B cell (primary cell): ENCODE data around the gene ADGRE2. TPM values are rescaled to one million over a fixed set of nuclear protein-coding genes. Genes with fewer than 3 reads are reported as not detected.

Source experiments
- ATAC-seq: fragments of 200-7000 bp; cut with Tn5 transposase; one replicate; pipeline ENCODE4 v1.10.0; 2021; ENCODE audit warnings: low read depth, mild to moderate bottlenecking, moderate number of reproducible peaks, moderate library complexity
- CTCF ChIA-PET: fragments of 350-600 bp; sonication (Branson Sonifier 250); formaldehyde crosslinking; loops from one replicate; lab custom pipeline; 2021; ENCODE audit warnings: antibody characterized with exemption, inconsistent platforms; lab: Charles Lee
- POLR2A ChIA-PET: fragments of 350-600 bp; sonication (Branson Sonifier 250); formaldehyde crosslinking; loops from one replicate; lab custom pipeline; 2021; ENCODE audit warnings: antibody characterized with exemption; lab: Charles Lee
- DNase-seq: peaks from one replicate; pipeline ENCODE4 v3.0.0; 2013
- H2AFZ ChIP-seq: 2 replicates; pipeline ENCODE4 v1.6.1; 2012; ENCODE audit warnings: mild to moderate bottlenecking, low read depth, low read length; ENCODE audit not compliant: insufficient read depth, poor library complexity, severe bottlenecking
- H3K27ac ChIP-seq, 2 donors: 1 replicate in 1 of 2; 2 replicates in 1 of 2; pipeline ENCODE4 v1.5.1; 2012 to 2013; ENCODE audit warnings: low read length in 2 of 2, mild to moderate bottlenecking in 2 of 2, moderate library complexity in 1 of 2
- H3K27me3 ChIP-seq, 4 experiments: fragments of 200-600 bp in 1 of 4; sonication (generic) in 1 of 4; replicated peaks in 1 of 4; 1 replicate in 2 of 4; 2 replicates in 2 of 4; pipeline versions ENCODE4 v1.6.1 to v1.7.0; 2013 to 2016; ENCODE audit warnings: low read length in 3 of 4, mild to moderate bottlenecking in 2 of 4, mixed read lengths in 1 of 4, moderate library complexity in 1 of 4; ENCODE audit not compliant: insufficient read depth in 4 of 4, control insufficient read depth in 3 of 4; ENCODE audit errors: control extremely low read depth in 1 of 4
- H3K36me3 ChIP-seq, 2 experiments: replicated peaks in 1 of 2; 1 replicate in 1 of 2; 2 replicates in 1 of 2; pipeline versions ENCODE4 v1.6.1 to v1.7.1; 2013; ENCODE audit warnings: low read length in 1 of 2; ENCODE audit not compliant: insufficient read depth in 2 of 2, control insufficient read depth in 1 of 2; ENCODE audit errors: control extremely low read depth in 1 of 2, extremely low read depth in 1 of 2
- H3K4me1 ChIP-seq, 2 donors: fragments of 200-600 bp in 1 of 2; sonication (generic) in 1 of 2; 1 replicate in 1 of 2; 2 replicates in 1 of 2; pipeline versions ENCODE4 v1.5.1 to v1.6.1; 2013 to 2017; ENCODE audit warnings: low read length in 2 of 2; ENCODE audit not compliant: control insufficient read depth in 2 of 2, insufficient read depth in 2 of 2
- H3K4me2 ChIP-seq: replicated peaks from 2 replicates; pipeline ENCODE3; 2012; ENCODE audit warnings: mild to moderate bottlenecking, low read depth, low read length; ENCODE audit not compliant: poor library complexity, severe bottlenecking
- H3K4me3 ChIP-seq, 5 experiments: fragments of 200-600 bp in 1 of 5; sonication (generic) in 1 of 5; 1 replicate in 3 of 5; 2 replicates in 2 of 5; pipeline versions ENCODE4 v1.5.1 to v1.7.0; 2011 to 2016; ENCODE audit warnings: low read length in 4 of 5, mild to moderate bottlenecking in 4 of 5, low read depth in 2 of 5, control low read depth in 1 of 5, moderate library complexity in 1 of 5; ENCODE audit not compliant: insufficient read depth in 1 of 5; ENCODE audit errors: control extremely low read depth in 1 of 5, extremely low read depth in 1 of 5
- H3K79me2 ChIP-seq: fragments of 200-600 bp; sonication (generic); one replicate; pipeline ENCODE4 v1.6.0; 2016; ENCODE audit warnings: low read length; ENCODE audit not compliant: control insufficient read depth, insufficient read depth
- H3K9ac ChIP-seq: fragments of 200-600 bp; sonication (generic); 2 replicates; pipeline ENCODE4 v1.6.1; 2017; ENCODE audit warnings: mild to moderate bottlenecking, low read length, moderate library complexity
- H3K9me3 ChIP-seq, 3 donors: one replicate each; pipeline versions ENCODE4 v1.6.1 to v1.7.1; 2013; ENCODE audit warnings: low read length in 2 of 3; ENCODE audit not compliant: control insufficient read depth in 2 of 3, insufficient read depth in 1 of 3; ENCODE audit errors: control extremely low read depth in 1 of 3
- H4K20me1 ChIP-seq: 2 replicates; pipeline ENCODE4 v1.6.0; 2012; ENCODE audit warnings: mild to moderate bottlenecking, low read length; ENCODE audit not compliant: insufficient read depth, control insufficient read depth, poor library complexity, severe bottlenecking
- H3K27ac Mint-ChIP-seq: one replicate; pipeline ENCODE4 v1.8.0; 2021; ENCODE audit warnings: mixed read lengths
- H3K27me3 Mint-ChIP-seq: one replicate; pipeline ENCODE4 v1.8.0; 2021; ENCODE audit warnings: mixed read lengths
- H3K4me1 Mint-ChIP-seq: one replicate; pipeline ENCODE4 v1.8.0; 2021; ENCODE audit warnings: mixed read lengths
- H3K4me3 Mint-ChIP-seq: one replicate; pipeline ENCODE4 v1.8.0; 2021; ENCODE audit warnings: mixed read lengths
- H3K9me3 Mint-ChIP-seq: one replicate; pipeline ENCODE4 v1.8.0; 2022; ENCODE audit warnings: mixed read lengths; ENCODE audit not compliant: insufficient read depth
- CTCF ChIP-seq: fragments of 200-600 bp; IDR thresholded peaks from one replicate; pipeline ENCODE4 v1.8.0; 2022; ENCODE audit warnings: antibody characterized with exemption, mild to moderate bottlenecking
- EZH2 ChIP-seq: IDR thresholded peaks from 2 replicates; pipeline ENCODE4 v1.6.1; 2012; ENCODE audit warnings: borderline replicate concordance, low read depth, mild to moderate bottlenecking, moderate library complexity, low read length; ENCODE audit not compliant: insufficient read depth, poor library complexity, severe bottlenecking
- WGBS: methylation state at CpG from one replicate; pipeline ENCODE4 v1.1.5; 2013; ENCODE audit warnings: missing lambda C conversion rate; ENCODE audit not compliant: insufficient coverage; 5-methylcytosine and 5-hydroxymethylcytosine counted together
- intact Hi-C: fragments of 100-400 bp; cut with micrococcal nuclease; formaldehyde crosslinking; loops from one replicate; pipeline ENCODE4 v1.10.0; 2022
- polyA plus RNA-seq: library from polyadenylated mRNA; depleted of rRNA; stranded (reverse); fragments of >200 nt; gene quantifications from 2 replicates; pipeline ENCODE4 v1.2.3, GENCODE V29; 2012
- total RNA-seq, 2 donors: library from RNA; stranded (reverse); fragments of 120-200 nt in 1 of 2; gene quantifications; 1 replicate in 1 of 2; 2 replicates in 1 of 2; pipeline versions ENCODE4 v1.2.3 to v1.2.4, GENCODE V29; 2013 to 2022

The ADGRE2 gene
- total and polyA plus RNA-seq, 2 donors (not counting 1 experiment from before 2014, with no cell fraction given): 0.52 to 0.89 TPM

- TF ChIP-seq EZH2 (no peak), CTCF (no peak)
- H2AFZ ChIP-seq: no peak overlapping the region
- H3K9me3 ChIP-seq: peaks cover 0 to 12% (median 0%) of the 10 kb centered on the region in 3 donors
- 100% methylated on average over 2 of the region's 7 CpGs for WGBS
- Mint-ChIP-seq H3K27me3 (peaks cover 10% of the 10 kb centered on the region), H3K4me3 (no peak overlapping the region), H3K27ac (no peak overlapping the region), H3K9me3 (no peaks in the 10 kb centered on the region), H3K4me1 (peaks cover 24% of the 10 kb centered on the region)
- no peak for DNase-seq
- no peaks in the 10 kb centered on the region for H4K20me1 ChIP-seq
- H3K4me1 ChIP-seq: peaks cover 18 to 26% of the 10 kb centered on the region in 2 donors
- H3K36me3 ChIP-seq: no peaks in the 10 kb centered on the region
- ChIA-PET POLR2A (no interaction called here), CTCF (no interaction called here)
- H3K9ac ChIP-seq: no peak overlapping the region
- peaks cover 0 to 22% (median 4%) of the 10 kb centered on the region in 4 experiments for H3K27me3 ChIP-seq
- intact Hi-C loops: no loop called here
- no peak overlapping the region for H3K4me2 ChIP-seq
- no peak for ATAC-seq
- no peaks in the 10 kb centered on the region for H3K79me2 ChIP-seq
- H3K4me3 ChIP-seq: no peak overlapping the region
- no peak overlapping the region for H3K27ac ChIP-seq
Observed at GRCh38 chr19:14772995-14773394, 5.4 kb downstream of the ADGRE2 start.

GRCh38 chr19:14772467-14772866 lies 5.9 kb downstream of the ADGRE2 start:
- Histone ChIP-seq H2AFZ (no peak overlapping the region), H3K79me2 (no peaks in the 10 kb centered on the region), H3K9ac (no peak overlapping the region), H3K4me2 (no peak overlapping the region), H3K4me1 (peaks cover 18 to 26% of the 10 kb centered on the region in 2 donors), H3K36me3 (no peaks in the 10 kb centered on the region), H3K27me3 (peaks cover 0 to 22% (median 4%) of the 10 kb centered on the region in 4 experiments), H3K9me3 (peaks cover 0 to 12% (median 0%) of the 10 kb centered on the region in 3 donors), H3K4me3 (no peak overlapping the region), H3K27ac (no peak overlapping the region), H4K20me1 (no peaks in the 10 kb centered on the region)
- Mint-ChIP-seq H3K9me3 (no peaks in the 10 kb centered on the region), H3K4me1 (peaks cover 22% of the 10 kb centered on the region), H3K4me3 (no peak overlapping the region), H3K27me3 (peaks cover 7% of the 10 kb centered on the region), H3K27ac (no peak overlapping the region)
- WGBS: 93% methylated on average over 6 of the region's 8 CpGs
- no peak for DNase-seq
- no peak for ATAC-seq
- POLR2A ChIA-PET: no interaction called here
- intact Hi-C loops: no loop called here
- CTCF ChIA-PET: no interaction called here
- no peak for TF ChIP-seq EZH2
